HL-60 (cell line): ENCODE data around the gene CERS1.
"Not testable (repeated sequence)": the region's sequence is repeated elsewhere in the genome, so short reads cannot be mapped to it uniquely, and the experiment has no call there.

Experiments
- DNase-seq, 2 experiments: peaks; one replicate each; pipeline ENCODE4 v3.0.0-alpha.2; 2010 to 2020; ENCODE audit warnings: low read depth in 1 of 2, low spot score in 1 of 2
- H3K27ac ChIP-seq: fragments of 250-450 bp; sonication (Bioruptor Pico); replicated peaks from 2 replicates; pipeline ENCODE4 v1.5.1; 2020; ENCODE audit warnings: mild to moderate bottlenecking, moderate library complexity
- H3K27me3 ChIP-seq: fragments of 250-450 bp; sonication (Bioruptor Pico); 2 replicates; pipeline ENCODE4 v1.5.1; 2021; ENCODE audit warnings: mild to moderate bottlenecking, moderate library complexity; ENCODE audit not compliant: insufficient read depth, poor library complexity, severe bottlenecking
- H3K4me3 ChIP-seq: replicated peaks from 2 replicates; pipeline ENCODE4 v1.5.1; 2011; ENCODE audit warnings: mild to moderate bottlenecking, control low read depth, low read length; ENCODE audit not compliant: insufficient read depth
- GABPA ChIP-seq: IDR thresholded peaks from 2 replicates; pipeline ENCODE4 v1.6.1; 2012; ENCODE audit warnings: low read depth
- POLR2AphosphoS5 ChIP-seq: IDR thresholded peaks from 2 replicates; pipeline ENCODE4 v1.6.1; 2012; ENCODE audit warnings: low read depth
- SPI1 ChIP-seq: IDR thresholded peaks from 2 replicates; pipeline ENCODE4 v1.6.1; 2012; ENCODE audit warnings: low read depth, mild to moderate bottlenecking, borderline replicate concordance
- TF ChIP-seq, protein P1 (sequence below): IDR thresholded peaks from 2 replicates; pipeline ENCODE4 v1.6.1; 2012; ENCODE audit warnings: low read depth; ENCODE audit not compliant: insufficient replicate concordance
- TF ChIP-seq, protein P2 (sequence below): IDR thresholded peaks from one replicate; pipeline ENCODE4 v1.5.1; 2011; ENCODE audit warnings: low read length, control low read depth, inconsistent platforms; ENCODE audit not compliant: insufficient read depth

Gene CERS1

DNA sequence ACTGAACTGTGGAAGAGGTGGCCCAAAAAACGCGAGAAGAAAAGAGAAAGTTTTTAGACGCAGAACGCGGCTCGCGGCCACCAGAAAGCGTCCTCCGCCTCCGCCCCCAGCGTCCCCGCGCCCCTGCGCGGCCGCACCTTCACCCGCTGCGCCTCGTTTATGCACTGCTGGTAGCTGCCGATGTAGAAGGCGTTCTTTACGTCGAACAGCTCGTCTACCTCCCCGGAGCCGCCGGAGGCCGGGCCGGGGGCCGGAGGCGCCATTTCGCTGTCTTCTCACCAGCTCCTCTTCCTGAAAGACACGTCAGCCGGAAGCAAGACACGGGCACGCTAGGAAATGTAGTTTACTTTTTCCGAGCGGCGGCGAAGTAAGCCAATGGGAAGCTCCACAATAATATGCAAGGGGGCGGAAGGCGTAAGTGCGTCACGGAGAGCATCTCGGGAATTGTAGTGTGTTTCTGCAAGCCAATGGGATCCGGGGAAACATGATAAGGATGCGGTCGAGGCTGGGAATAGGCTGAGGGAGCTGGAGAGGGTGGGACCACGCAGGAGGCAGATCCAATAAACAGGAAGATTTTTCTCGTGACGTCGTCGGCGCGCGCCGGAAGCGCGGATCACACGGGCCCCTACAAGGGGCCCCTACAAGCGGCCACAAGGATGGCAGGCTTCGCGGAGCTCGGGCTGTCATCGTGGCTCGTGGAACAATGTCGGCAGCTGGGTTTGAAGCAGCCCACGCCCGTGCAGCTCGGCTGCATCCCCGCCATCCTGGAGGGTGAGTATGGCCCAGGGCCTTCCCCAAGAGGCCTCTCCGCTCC is 23.3 kb upstream of the CERS1 start, which contains the start of the genes COPE and DDX49:
COPE (minus strand) TSS at position 302 of the 814 bp plus-strand sequence; CDS start at position 263, 39 bp downstream.
DDX49 (plus strand) TSS at position 630 of the 814 bp plus-strand sequence; CDS start at position 657, 27 bp downstream.
- TF ChIP-seq POLR2AphosphoS5, result peak; percentile 84
- TF ChIP-seq, protein P1, sequence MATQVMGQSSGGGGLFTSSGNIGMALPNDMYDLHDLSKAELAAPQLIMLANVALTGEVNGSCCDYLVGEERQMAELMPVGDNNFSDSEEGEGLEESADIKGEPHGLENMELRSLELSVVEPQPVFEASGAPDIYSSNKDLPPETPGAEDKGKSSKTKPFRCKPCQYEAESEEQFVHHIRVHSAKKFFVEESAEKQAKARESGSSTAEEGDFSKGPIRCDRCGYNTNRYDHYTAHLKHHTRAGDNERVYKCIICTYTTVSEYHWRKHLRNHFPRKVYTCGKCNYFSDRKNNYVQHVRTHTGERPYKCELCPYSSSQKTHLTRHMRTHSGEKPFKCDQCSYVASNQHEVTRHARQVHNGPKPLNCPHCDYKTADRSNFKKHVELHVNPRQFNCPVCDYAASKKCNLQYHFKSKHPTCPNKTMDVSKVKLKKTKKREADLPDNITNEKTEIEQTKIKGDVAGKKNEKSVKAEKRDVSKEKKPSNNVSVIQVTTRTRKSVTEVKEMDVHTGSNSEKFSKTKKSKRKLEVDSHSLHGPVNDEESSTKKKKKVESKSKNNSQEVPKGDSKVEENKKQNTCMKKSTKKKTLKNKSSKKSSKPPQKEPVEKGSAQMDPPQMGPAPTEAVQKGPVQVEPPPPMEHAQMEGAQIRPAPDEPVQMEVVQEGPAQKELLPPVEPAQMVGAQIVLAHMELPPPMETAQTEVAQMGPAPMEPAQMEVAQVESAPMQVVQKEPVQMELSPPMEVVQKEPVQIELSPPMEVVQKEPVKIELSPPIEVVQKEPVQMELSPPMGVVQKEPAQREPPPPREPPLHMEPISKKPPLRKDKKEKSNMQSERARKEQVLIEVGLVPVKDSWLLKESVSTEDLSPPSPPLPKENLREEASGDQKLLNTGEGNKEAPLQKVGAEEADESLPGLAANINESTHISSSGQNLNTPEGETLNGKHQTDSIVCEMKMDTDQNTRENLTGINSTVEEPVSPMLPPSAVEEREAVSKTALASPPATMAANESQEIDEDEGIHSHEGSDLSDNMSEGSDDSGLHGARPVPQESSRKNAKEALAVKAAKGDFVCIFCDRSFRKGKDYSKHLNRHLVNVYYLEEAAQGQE, result peak; percentile 67
- TF ChIP-seq, protein P2, sequence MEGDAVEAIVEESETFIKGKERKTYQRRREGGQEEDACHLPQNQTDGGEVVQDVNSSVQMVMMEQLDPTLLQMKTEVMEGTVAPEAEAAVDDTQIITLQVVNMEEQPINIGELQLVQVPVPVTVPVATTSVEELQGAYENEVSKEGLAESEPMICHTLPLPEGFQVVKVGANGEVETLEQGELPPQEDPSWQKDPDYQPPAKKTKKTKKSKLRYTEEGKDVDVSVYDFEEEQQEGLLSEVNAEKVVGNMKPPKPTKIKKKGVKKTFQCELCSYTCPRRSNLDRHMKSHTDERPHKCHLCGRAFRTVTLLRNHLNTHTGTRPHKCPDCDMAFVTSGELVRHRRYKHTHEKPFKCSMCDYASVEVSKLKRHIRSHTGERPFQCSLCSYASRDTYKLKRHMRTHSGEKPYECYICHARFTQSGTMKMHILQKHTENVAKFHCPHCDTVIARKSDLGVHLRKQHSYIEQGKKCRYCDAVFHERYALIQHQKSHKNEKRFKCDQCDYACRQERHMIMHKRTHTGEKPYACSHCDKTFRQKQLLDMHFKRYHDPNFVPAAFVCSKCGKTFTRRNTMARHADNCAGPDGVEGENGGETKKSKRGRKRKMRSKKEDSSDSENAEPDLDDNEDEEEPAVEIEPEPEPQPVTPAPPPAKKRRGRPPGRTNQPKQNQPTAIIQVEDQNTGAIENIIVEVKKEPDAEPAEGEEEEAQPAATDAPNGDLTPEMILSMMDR, result no peak
- no peak; the same call in 1 of the 2 replicates for TF ChIP-seq SPI1
- peak; percentile 96 for TF ChIP-seq GABPA
- Histone ChIP-seq H3K27ac (peak within 1 kb of the TSS; percentile 96), H3K27me3 (no peaks in the 10 kb centered on the region), H3K4me3 (peak within 1 kb of the TSS; percentile 94)
- peak; percentile 100 for DNase-seq

DNA sequence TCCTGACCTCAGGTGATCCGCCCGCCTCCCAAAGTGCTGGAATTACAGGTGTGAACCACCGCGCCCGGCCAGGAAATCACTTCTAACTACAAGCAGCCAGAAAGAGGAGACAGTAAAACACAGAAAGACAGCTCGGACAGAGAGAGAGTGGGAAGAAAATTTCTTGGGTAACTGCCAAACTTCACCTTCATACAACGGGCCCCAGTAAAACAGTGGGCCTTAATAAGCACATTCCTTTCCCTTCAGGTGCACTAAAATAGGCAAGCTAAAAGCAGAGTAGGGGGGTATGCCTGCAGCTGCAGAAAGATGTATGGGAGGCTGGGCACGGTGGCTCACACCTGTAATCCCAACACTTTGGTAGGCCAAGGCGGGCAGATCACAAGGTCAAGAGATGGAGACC is 21.6 kb upstream of the CERS1 start:
- H3K27ac ChIP-seq, result peak overlapping the region; percentile 14; the same call in 1 of the 2 replicates
- DNase-seq, H3K27me3 ChIP-seq: not testable (repeated sequence)
- peak overlapping the region; percentile 56 for H3K4me3 ChIP-seq

DNA sequence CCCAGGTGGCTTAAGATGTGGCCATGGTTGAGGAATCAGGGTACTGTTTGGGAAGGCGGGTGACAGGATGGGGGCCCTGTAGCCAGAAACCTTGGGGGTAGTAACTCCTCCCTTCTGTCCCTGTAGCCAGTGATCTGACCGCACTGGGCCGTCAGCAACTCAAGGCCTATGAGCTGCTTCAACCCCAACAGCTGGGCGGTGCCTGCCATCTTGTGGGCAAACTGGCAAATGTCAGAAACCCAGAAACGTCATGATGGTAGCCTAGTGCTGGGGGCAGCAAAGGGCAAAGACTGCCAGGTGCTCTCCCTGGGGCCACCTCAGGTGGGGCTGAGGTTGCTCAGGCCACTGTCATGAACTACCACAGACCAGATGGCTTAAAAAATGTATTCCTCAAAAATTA is 19.7 kb upstream of the CERS1 start:
- Histone ChIP-seq H3K4me3 (no peak overlapping the region), H3K27me3 (no peaks in the 10 kb centered on the region), H3K27ac (no peak overlapping the region)
- TF ChIP-seq POLR2AphosphoS5, result no peak
- TF ChIP-seq, protein P2, result peak; percentile 23
- DNase-seq, result peak in 1 of 2 experiments; percentile 46

DNA sequence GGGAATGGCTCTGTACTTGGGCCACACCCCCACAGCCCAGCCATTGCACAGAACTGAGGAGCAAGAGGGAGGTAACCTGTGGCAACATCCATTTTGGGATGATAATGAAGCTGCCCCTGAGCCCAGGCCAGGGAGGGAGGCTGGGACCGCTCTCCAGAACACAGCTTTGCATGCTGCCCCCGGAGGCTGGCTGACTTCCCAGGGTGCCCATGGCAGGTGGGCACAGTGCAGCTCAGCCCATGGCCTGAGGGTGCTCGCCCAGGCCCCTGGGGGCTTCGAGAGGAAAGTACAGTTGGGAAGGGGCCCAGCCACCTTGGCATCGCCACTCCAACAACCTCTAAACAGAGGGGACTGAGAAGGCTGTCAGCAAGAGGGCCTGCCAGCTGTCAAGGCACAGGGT is 17.5 kb upstream of the CERS1 start:
- no peak overlapping the region for H3K4me3 ChIP-seq
- TF ChIP-seq, protein P2, result no peak
- TF ChIP-seq SPI1, result no peak
- no peak for TF ChIP-seq POLR2AphosphoS5
- TF ChIP-seq, protein P1, result no peak
- TF ChIP-seq GABPA, result no peak
- H3K27me3 ChIP-seq, result no peaks in the 10 kb centered on the region
- no peak overlapping the region for H3K27ac ChIP-seq
- DNase-seq, result no peak
